IPS-15b (cell line): Measurements from ENCODE around the gene C12orf75.

Experiments used
- H3K27me3 ChIP-seq: one replicate; pipeline ENCODE4 v1.6.1; 2013; ENCODE audit warnings: low read length; ENCODE audit not compliant: control insufficient read depth, insufficient read depth
- H3K36me3 ChIP-seq: one replicate; pipeline ENCODE4 v1.6.1; 2013; ENCODE audit warnings: low read length; ENCODE audit not compliant: control insufficient read depth, insufficient read depth
- H3K4me1 ChIP-seq: one replicate; pipeline ENCODE4 v1.6.1; 2013; ENCODE audit warnings: mild to moderate bottlenecking, low read length; ENCODE audit not compliant: control insufficient read depth, insufficient read depth
- H3K4me3 ChIP-seq: one replicate; pipeline ENCODE4 v1.5.1; 2013; ENCODE audit warnings: low read depth, low read length
- H3K9ac ChIP-seq: one replicate; pipeline ENCODE4 v1.6.1; 2013; ENCODE audit warnings: low read depth, mild to moderate bottlenecking, low read length
- H3K9me3 ChIP-seq: one replicate; pipeline ENCODE4 v1.6.1; 2013; ENCODE audit warnings: mild to moderate bottlenecking, low read length; ENCODE audit not compliant: control insufficient read depth, insufficient read depth

The C12orf75 gene

DNA sequence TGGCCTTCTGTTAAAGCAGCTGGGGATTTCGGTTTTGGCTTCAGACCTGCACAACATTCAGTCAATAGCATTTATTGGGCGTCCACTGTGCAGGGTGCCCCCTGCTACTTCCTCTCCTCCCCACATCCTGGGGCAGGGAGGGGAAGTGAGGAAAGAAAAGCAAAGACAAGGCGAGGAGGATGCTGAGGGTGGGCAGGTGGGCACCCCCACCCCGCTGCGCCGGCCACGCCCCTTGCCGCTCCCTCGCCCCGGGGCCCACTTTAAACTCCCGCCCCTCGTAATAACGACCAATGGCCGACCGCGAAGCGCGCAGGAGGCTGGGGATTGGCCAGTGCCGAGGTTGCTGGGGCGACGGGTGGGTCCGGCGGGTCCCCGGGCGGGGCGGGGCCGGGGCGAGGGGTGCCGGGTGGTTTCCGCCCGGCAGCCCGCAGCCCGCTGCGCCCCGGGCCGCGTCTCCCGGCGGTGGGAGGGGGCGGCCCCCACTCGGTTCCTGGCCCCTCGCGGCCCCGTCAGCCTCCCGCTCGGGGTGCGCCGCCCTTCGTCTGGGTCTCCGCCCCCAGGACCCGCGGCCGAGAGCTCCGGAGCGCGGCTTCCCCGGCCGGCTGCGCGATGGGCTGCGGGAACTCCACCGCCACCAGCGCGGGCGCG, at the start of gene C12orf75:
Gene C12orf75, plus strand, starts transcription at position 409 of the 648 bp plus-strand sequence. Its CDS starts 201 bp downstream, at position 610.
- Histone ChIP-seq H3K27me3 (peaks cover 25% of the 10 kb centered on the region), H3K36me3 (no peaks in the 10 kb centered on the region), H3K4me1 (peaks cover 29% of the 10 kb centered on the region), H3K4me3 (peak within 1 kb of the TSS; percentile 57), H3K9me3 (no peaks in the 10 kb centered on the region), H3K9ac (no peak within 1 kb of the TSS)

DNA sequence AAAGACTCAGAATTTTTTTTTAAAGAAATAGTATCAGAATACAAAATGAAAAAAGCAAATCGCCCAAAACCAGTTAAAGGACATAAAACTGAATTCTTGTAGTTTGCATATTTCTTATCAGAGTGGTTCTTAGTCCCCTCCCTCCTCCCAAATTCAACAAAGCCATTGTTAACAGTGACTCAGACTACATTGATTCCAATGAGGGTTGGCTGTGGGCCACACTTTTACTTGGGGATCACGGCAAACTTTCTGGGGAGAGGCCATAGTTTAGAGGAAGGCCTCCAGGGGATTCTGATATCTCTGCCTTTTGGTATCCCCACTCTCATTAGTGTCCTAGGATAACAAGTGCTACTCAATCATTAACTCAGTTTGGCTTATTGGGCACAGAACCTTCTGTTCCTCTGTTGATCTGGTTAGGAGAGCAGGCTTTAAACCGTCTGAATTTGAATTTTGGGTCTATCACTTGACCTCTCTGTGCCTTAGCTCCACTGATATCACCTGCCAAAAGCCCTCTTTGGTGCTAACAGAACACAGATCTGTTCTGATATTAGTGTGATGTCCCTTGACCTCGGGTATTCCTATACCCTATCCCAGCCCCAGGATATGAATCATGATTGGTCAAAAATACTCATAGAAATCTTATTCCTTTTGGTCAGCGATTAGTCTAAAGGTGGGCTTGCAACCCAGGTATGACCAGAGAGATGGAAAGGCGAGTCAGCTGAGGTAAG, 49.4 kb upstream of the C12orf75 start:
- H3K9ac ChIP-seq: no peak overlapping the region
- peaks cover 4% of the 10 kb centered on the region for H3K4me1 ChIP-seq
- H3K27me3 ChIP-seq: no peaks in the 10 kb centered on the region
- H3K4me3 ChIP-seq: no peak overlapping the region
- no peaks in the 10 kb centered on the region for H3K9me3 ChIP-seq
- no peaks in the 10 kb centered on the region for H3K36me3 ChIP-seq

DNA sequence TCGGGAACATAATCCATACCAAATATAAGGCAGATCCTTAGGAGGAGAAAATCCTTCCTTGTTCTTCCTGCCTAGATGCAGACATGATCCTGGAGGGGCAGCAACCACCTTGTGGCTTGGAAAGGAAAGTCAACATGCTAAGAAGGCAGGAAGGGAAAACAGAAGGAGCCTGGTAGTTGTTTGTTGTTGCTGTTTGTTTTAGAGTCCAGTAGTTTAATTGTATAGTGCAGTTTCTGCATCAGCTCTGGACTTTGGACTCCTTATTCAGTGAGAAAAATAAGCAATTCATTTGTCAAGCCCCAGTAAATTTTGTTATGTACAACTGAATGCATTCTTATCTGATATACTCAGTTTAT, 48.8 kb upstream of the C12orf75 start:
- Histone ChIP-seq H3K36me3 (no peaks in the 10 kb centered on the region), H3K4me1 (no peaks in the 10 kb centered on the region), H3K27me3 (no peaks in the 10 kb centered on the region), H3K9ac (no peak overlapping the region), H3K9me3 (no peaks in the 10 kb centered on the region), H3K4me3 (no peak overlapping the region)

DNA sequence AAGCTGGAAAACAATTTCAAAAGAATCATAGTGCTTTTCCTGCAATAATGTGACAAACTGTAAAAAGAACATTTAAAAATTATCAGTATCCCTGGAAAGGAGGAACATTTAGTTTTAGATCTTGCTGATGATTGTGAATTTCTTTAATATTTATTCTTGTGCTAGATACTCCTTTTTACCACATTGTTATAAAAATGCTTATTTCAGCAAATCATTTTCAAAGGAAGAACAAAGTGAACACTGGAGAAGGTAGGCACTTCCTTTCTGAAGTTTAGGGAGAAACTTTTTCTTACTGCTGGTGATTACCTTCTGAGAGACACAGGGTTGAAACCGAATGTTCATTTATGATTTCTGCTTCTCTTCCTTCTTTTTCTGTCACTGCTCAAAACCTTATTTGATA, 45.1 kb upstream of the C12orf75 start:
- no peaks in the 10 kb centered on the region for H3K36me3 ChIP-seq
- H3K9me3 ChIP-seq: no peaks in the 10 kb centered on the region
- H3K4me3 ChIP-seq: no peak overlapping the region
- no peak overlapping the region for H3K9ac ChIP-seq
- no peaks in the 10 kb centered on the region for H3K27me3 ChIP-seq
- H3K4me1 ChIP-seq: no peaks in the 10 kb centered on the region

DNA sequence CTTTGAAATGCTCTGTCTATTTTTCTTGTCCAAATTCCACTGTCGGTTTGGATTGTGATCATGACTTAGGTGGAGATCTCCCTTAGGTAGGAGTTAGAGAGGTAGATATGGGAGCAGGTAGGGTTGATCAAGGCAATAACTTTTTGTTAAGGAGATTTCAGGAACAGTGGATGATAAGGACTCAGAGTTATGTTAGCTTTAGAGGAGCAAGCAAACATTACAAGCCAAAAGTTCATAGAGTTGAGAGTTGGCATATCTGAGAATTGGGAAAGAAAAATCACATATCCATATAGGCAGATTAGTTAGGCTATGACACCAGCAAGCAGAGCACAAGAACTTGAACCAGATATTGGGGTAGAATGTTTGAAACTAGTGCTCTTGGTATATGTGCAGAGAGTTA, 43.1 kb upstream of the C12orf75 start:
- Histone ChIP-seq H3K9ac (no peak overlapping the region), H3K4me1 (no peaks in the 10 kb centered on the region), H3K4me3 (no peak overlapping the region), H3K27me3 (no peaks in the 10 kb centered on the region), H3K9me3 (no peaks in the 10 kb centered on the region), H3K36me3 (no peaks in the 10 kb centered on the region)

DNA sequence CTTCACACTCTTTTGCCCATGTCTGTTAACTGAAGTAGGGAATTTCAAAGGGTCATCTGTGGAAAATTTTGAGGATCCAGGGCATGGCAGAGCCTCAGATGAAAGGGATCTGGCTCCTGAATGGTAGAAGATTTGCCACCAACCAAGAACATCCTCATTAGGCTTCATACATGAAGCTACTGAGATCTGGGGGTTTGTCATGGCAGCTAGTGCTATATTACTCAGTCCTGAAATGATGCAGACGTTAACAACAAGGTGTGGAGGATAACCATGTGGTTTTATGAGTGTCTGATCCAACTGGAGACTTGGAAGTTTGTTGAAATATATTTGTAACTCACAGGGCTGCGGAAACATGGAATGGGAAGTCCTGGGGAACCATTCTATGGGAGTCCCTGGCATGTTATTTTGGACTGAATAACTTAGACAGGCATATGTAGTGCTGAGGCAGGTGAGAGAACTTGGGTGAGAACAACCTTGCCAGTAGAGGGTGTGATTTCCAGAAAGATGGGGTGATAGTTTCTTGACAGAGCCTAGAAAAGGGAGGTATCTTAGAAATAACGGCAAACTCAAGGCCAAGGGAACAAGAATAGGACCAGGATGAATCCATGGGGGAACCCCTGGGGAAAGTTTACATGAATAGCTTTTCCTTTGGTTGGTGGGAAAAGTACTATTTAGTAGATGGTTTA, 42.0 kb upstream of the C12orf75 start:
- H3K9ac ChIP-seq: no peak overlapping the region
- H3K9me3 ChIP-seq: no peaks in the 10 kb centered on the region
- H3K36me3 ChIP-seq: no peaks in the 10 kb centered on the region
- no peaks in the 10 kb centered on the region for H3K27me3 ChIP-seq
- no peaks in the 10 kb centered on the region for H3K4me1 ChIP-seq
- no peak overlapping the region for H3K4me3 ChIP-seq

DNA sequence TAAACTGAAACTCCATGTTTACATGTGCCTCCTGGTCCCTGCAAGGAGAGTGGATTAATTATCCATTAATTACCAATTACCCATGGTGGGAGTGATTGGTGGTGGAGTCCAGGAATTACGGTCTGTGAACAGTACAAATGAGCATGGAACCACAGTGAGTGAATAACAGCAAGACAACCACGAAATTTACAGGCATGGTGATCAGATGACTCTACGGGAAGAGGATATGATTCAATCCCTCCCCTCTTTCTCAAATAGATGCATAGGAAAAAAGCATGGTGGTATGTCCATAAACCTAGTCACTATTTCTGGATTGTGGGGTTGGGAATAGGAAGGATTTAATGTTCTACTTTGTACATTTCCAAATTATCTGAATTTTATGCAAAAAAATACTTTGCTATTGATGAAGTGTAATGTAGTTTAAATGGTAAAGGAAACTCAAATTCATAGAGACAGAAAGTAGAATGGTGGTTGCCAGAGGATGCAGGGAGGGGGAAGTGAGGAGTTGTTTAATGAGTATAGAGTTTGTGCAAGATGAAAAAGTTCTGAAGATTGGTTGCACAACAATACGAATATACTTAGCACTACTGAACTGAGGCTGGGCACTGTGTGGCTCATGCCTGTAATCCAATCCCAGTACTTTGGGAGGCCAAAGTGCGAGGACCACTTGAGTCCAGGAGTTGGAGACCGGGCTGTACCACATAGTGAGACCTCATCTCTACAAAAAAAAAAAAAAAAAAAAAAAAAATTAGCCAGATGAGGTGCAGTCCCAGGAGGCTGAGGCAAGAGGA, 41.2 kb upstream of the C12orf75 start:
- no peaks in the 10 kb centered on the region for H3K9me3 ChIP-seq
- no peak overlapping the region for H3K9ac ChIP-seq
- no peaks in the 10 kb centered on the region for H3K36me3 ChIP-seq
- H3K27me3 ChIP-seq: no peaks in the 10 kb centered on the region
- H3K4me1 ChIP-seq: no peaks in the 10 kb centered on the region
- no peak overlapping the region for H3K4me3 ChIP-seq

DNA sequence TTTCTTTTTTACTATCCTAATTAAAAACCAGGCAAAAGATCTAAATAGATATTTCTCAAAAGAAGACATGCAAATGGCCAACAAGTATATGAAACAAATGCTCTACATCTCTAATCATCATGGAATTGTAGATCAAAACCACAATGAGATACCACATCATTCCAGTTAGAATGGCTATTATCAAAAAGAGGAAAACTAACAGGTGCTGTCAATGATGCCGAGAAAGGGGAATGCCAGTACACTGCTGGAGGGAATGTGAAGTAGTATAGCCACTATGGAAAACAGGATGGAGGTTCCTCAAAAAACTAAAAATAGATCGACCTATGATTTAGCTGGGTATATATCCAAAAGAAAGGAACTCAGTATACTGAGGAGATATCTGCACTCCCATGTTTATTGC, 39.0 kb upstream of the C12orf75 start:
- Histone ChIP-seq H3K27me3 (no peaks in the 10 kb centered on the region), H3K9ac (no peak overlapping the region), H3K4me3 (no peak overlapping the region), H3K9me3 (no peaks in the 10 kb centered on the region), H3K4me1 (peaks cover 4% of the 10 kb centered on the region), H3K36me3 (no peaks in the 10 kb centered on the region)

DNA sequence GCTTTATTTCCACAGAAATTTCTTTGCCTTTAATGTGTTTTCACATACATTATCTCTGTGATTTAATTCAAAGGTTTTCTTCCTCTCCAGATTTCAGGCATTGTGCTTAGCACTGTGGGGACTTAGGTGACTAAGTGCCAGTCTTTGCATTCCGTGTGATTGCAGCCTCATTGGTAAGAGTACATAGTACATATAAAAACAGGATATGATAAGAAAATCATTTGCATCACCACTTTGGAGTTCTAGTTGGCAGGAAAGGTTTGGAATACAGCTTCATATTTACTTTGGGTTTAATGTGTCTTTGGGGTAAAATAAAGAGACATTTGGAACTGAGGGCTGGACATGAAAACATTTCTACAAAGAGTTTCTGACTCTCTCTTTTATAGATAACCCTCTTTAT, 37.8 kb upstream of the C12orf75 start:
- Histone ChIP-seq H3K27me3 (no peaks in the 10 kb centered on the region), H3K9me3 (peaks cover under 1% of the 10 kb centered on the region), H3K4me3 (no peak overlapping the region), H3K4me1 (peaks cover 4% of the 10 kb centered on the region), H3K9ac (no peak overlapping the region), H3K36me3 (no peaks in the 10 kb centered on the region)

DNA sequence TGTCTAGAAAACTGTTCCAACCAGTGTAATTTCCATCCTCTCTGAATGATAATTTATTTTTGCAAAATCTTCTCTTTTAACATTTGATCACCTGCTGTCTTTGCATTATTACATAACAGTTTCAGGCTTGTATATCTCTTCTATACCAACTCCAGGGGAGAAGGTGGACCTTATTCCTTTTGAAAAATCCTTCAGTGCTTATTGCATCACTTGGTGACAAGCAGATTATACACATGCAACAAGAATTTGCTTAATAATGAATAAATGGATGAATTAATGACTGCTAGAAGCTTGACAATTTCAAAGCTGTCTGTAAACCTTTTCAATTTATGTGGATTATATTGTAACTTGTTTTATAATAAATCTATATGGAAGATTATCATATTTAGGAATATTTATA, 37.3 kb upstream of the C12orf75 start:
- H3K9me3 ChIP-seq: peaks cover 5% of the 10 kb centered on the region
- H3K36me3 ChIP-seq: peaks cover under 1% of the 10 kb centered on the region
- no peak overlapping the region for H3K4me3 ChIP-seq
- H3K27me3 ChIP-seq: no peaks in the 10 kb centered on the region
- no peak overlapping the region for H3K9ac ChIP-seq
- peaks cover 4% of the 10 kb centered on the region for H3K4me1 ChIP-seq

DNA sequence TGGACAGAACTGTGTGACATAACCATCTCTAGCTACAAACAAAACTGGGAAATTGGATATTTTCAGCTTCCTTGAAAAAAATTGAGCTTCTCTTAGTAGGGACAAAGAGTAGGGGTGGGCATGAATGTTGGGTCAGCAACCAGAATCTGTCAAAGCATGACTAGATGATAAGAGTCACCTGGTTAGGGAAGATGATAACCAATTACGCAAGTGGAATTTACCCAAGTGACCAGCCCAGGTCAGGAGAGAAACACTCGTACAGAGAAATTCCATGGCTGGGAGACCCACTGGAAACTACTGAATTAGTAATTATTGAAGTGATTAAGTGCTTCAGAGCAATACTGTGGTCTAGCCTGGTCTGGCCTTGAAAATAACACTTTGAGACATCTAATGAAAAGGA, 36.3 kb upstream of the C12orf75 start:
- Histone ChIP-seq H3K4me3 (no peak overlapping the region), H3K36me3 (peaks cover 2% of the 10 kb centered on the region), H3K9me3 (peaks cover 6% of the 10 kb centered on the region), H3K27me3 (no peaks in the 10 kb centered on the region), H3K9ac (no peak overlapping the region), H3K4me1 (peaks cover 4% of the 10 kb centered on the region)
